ENCODE measurements around the gene MEIKIN.

MEIKIN gene

GRCh38 chr5:131945551-131946168, at the start of gene MEIKIN:
Gene MEIKIN (minus strand): TSS chr5:131945663. CDS start chr5:131945505, 158 bp downstream.
- DNase-seq (ENCODE audit: extremely low read depth in 1 of 2, low read depth in 1 of 2) = no peak

GRCh38 chr5:131994533-131995226, 49.2 kb upstream of the MEIKIN start:
- no peak for DNase-seq (ENCODE audit: extremely low read depth in 1 of 2, low read depth in 1 of 2)

GRCh38 chr5:131994090-131994489, 48.6 kb upstream of the MEIKIN start:
- DNase-seq (ENCODE audit: extremely low read depth in 1 of 2, low read depth in 1 of 2) = no peak

- no peak for DNase-seq (ENCODE audit: extremely low read depth in 1 of 2, low read depth in 1 of 2)
These were observed 48.2 kb upstream of the MEIKIN start for GRCh38 chr5:131993676-131994075.

- DNase-seq (ENCODE audit: extremely low read depth in 1 of 2, low read depth in 1 of 2) = no peak
These were observed 46.9 kb upstream of the MEIKIN start for GRCh38 chr5:131992370-131992769.

GRCh38 chr5:131991593-131992324, 46.3 kb upstream of the MEIKIN start:
- no peak for DNase-seq (ENCODE audit: extremely low read depth in 1 of 2, low read depth in 1 of 2)

GRCh38 chr5:131990716-131991115, 45.3 kb upstream of the MEIKIN start:
- DNase-seq (ENCODE audit: extremely low read depth in 1 of 2, low read depth in 1 of 2) = no peak

- no peak for DNase-seq (ENCODE audit: extremely low read depth in 1 of 2, low read depth in 1 of 2)
These were observed 43.1 kb upstream of the MEIKIN start for GRCh38 chr5:131988601-131989000.

GRCh38 chr5:131987251-131987650, 41.8 kb upstream of the MEIKIN start:
- no peak for DNase-seq (ENCODE audit: extremely low read depth in 1 of 2, low read depth in 1 of 2)

GRCh38 chr5:131986161-131986912, 40.9 kb upstream of the MEIKIN start:
- no peak for DNase-seq (ENCODE audit: extremely low read depth in 1 of 2, low read depth in 1 of 2)

- DNase-seq (ENCODE audit: extremely low read depth in 1 of 2, low read depth in 1 of 2) = no peak
These were observed 39.6 kb upstream of the MEIKIN start for GRCh38 chr5:131984956-131985665.

GRCh38 chr5:131983244-131983771, 37.8 kb upstream of the MEIKIN start:
- no peak for DNase-seq (ENCODE audit: extremely low read depth in 1 of 2, low read depth in 1 of 2)

- no peak for DNase-seq (ENCODE audit: extremely low read depth in 1 of 2, low read depth in 1 of 2)
These were observed 36.1 kb upstream of the MEIKIN start for GRCh38 chr5:131981516-131981915.

GRCh38 chr5:131980696-131981095, 35.2 kb upstream of the MEIKIN start:
- DNase-seq (ENCODE audit: extremely low read depth in 1 of 2, low read depth in 1 of 2) = no peak

- no peak for DNase-seq (ENCODE audit: extremely low read depth in 1 of 2, low read depth in 1 of 2)
These were observed 34.4 kb upstream of the MEIKIN start for GRCh38 chr5:131979816-131980215.

GRCh38 chr5:131977212-131977604, 31.7 kb upstream of the MEIKIN start:
- no peak for DNase-seq (ENCODE audit: extremely low read depth in 1 of 2, low read depth in 1 of 2)

- DNase-seq (ENCODE audit: extremely low read depth in 1 of 2, low read depth in 1 of 2) = no peak
These were observed 31.1 kb upstream of the MEIKIN start for GRCh38 chr5:131976414-131977211.

- no peak for DNase-seq (ENCODE audit: extremely low read depth in 1 of 2, low read depth in 1 of 2)
These were observed 29.7 kb upstream of the MEIKIN start for GRCh38 chr5:131974956-131975726.

GRCh38 chr5:131974622-131974955, 29.1 kb upstream of the MEIKIN start:
- DNase-seq (ENCODE audit: extremely low read depth in 1 of 2, low read depth in 1 of 2) = no peak
